K562 (cell line): Measurements from ENCODE around the gene GPR32. TPM values are rescaled to one million over a fixed set of nuclear protein-coding genes. Genes with fewer than 3 reads are reported as not detected.

Source experiments
- CBFA2T2 ChIP-seq: fragments of 450-650 bp; conservative IDR thresholded peaks from 2 replicates; pipeline ENCODE4 v1.6.1; 2017; ENCODE audit warnings: mild to moderate bottlenecking
- CBX2 ChIP-seq: fragments of 200-600 bp; sonication (generic); IDR thresholded peaks from one replicate; pipeline ENCODE4 v1.6.1; 2012; ENCODE audit warnings: mild to moderate bottlenecking, low read length, inconsistent platforms; ENCODE audit not compliant: insufficient read depth, poor library complexity, severe bottlenecking
- CHD1 ChIP-seq: fragments of 200-600 bp; sonication (generic); IDR thresholded peaks from one replicate; pipeline ENCODE4 v1.6.1; 2012; ENCODE audit warnings: mild to moderate bottlenecking, moderate library complexity, low read length, inconsistent platforms
- DACH1 ChIP-seq: fragments of 450-650 bp; IDR thresholded peaks from 2 replicates; pipeline ENCODE4 v1.6.1; 2018; ENCODE audit not compliant: partially characterized antibody
- FOXK1 ChIP-seq: sonication (generic); formaldehyde crosslinking; IDR thresholded peaks from 2 replicates; pipeline ENCODE4 v1.8.0; 2022; ENCODE audit warnings: missing genetic modification reagents, mild to moderate bottlenecking, borderline replicate concordance
- GTF2E2 ChIP-seq: fragments of 200-800 bp; sonication (Bioruptor generic); IDR thresholded peaks from 2 replicates; pipeline ENCODE4 v1.6.1; 2016; ENCODE audit warnings: missing genetic modification characterization, missing compliant biosample characterization
- HNRNPL ChIP-seq: fragments of 200-400 bp; formaldehyde crosslinking; IDR thresholded peaks from 2 replicates; pipeline ENCODE4 v1.6.1; 2017; ENCODE audit warnings: low read depth, mild to moderate bottlenecking, low read length
- HOXB6 ChIP-seq: fragments of 250-450 bp; sonication (Bioruptor Pico); IDR thresholded peaks from 2 replicates; pipeline ENCODE4 v1.5.1; 2022; ENCODE audit warnings: mild to moderate bottlenecking, borderline replicate concordance
- MGA ChIP-seq: fragments of 450-650 bp; IDR thresholded peaks from 2 replicates; pipeline ENCODE4 v1.6.1; 2016; ENCODE audit warnings: mild to moderate bottlenecking, moderate library complexity
- MTA1 ChIP-seq: fragments of 450-650 bp; IDR thresholded peaks from 2 replicates; pipeline ENCODE4 v1.6.1; 2017; ENCODE audit warnings: borderline replicate concordance
- SMAD3 ChIP-seq: fragments of 450-650 bp; formaldehyde crosslinking; conservative IDR thresholded peaks from 2 replicates; pipeline ENCODE4 v1.4.0; 2020; ENCODE audit warnings: mild to moderate bottlenecking
- SNIP1 ChIP-seq: fragments of 450-650 bp; IDR thresholded peaks from 2 replicates; pipeline ENCODE4 v1.7.1; 2017; ENCODE audit warnings: low read depth, mild to moderate bottlenecking
- ZNF507 ChIP-seq: conservative IDR thresholded peaks from 2 replicates; pipeline ENCODE4 v1.6.1; 2017; ENCODE audit warnings: missing genetic modification characterization, missing compliant biosample characterization
- ZNF584 ChIP-seq: fragments of 200-800 bp; sonication (Bioruptor generic); IDR thresholded peaks from 2 replicates; pipeline ENCODE4 v1.6.1; 2016; ENCODE audit warnings: low read depth, mild to moderate bottlenecking, missing genetic modification characterization, missing compliant biosample characterization
- polyA plus RNA-seq, 8 experiments: library from polyadenylated mRNA; depleted of rRNA in 4 of 8; stranded (reverse) in 5 of 8; unstranded in 3 of 8; fragments of >200 nt; fragmentation: Nextera tagmentation in 2 of 8; fragmentation: Illumina TruSeq in 1 of 8; extraction: Ambion mirVana in 2 of 8; extraction: Trizol in 1 of 8; gene quantifications; 2 replicates each; pipeline versions ENCODE4 v1.2.1 to v1.2.3, GENCODE V29; 2011 to 2014; ENCODE audit warnings: inconsistent platforms in 1 of 8, missing spikeins in 1 of 8
- total RNA-seq, 7 experiments: library from RNA; depleted of rRNA in 6 of 7; stranded (reverse); fragments of >200 nt in 6 of 7; fragmentation: Illumina TruSeq in 2 of 7; extraction: Trizol in 2 of 7; gene quantifications; 2 replicates each; pipeline versions ENCODE4 v1.2.1 to v1.2.3, GENCODE V29; 2011 to 2021; ENCODE audit warnings: low replicate concordance in 1 of 7
- TF ChIP-seq, protein P1 (sequence below): sonication (generic); formaldehyde crosslinking; IDR thresholded peaks from 2 replicates; pipeline ENCODE4 v1.8.0; 2022; ENCODE audit warnings: missing genetic modification reagents, mild to moderate bottlenecking, borderline replicate concordance
- TF ChIP-seq, protein P2 (sequence below): fragments of 450-650 bp; formaldehyde crosslinking; IDR thresholded peaks from 2 replicates; pipeline ENCODE4 v1.4.0; 2020; ENCODE audit warnings: mild to moderate bottlenecking

GPR32 gene
- total and polyA plus RNA-seq, 9 of the 15 experiments (the other 6 are each of a cell fraction or from before 2014, with no cell fraction given) = not detected

GRCh38 chr19:50728084-50728737, 42.1 kb upstream of the GPR32 start (continued):
- TF ChIP-seq MGA (peak; percentile 92), MTA1 (no peak), HOXB6 (CRISPR knock-in tag) (no peak), SNIP1 (no peak), CBFA2T2 (no peak), SMAD3 (CRISPR knock-in tag) (no peak), FOXK1 (CRISPR knock-in tag) (no peak), CHD1 (no peak), ZNF507 (tag) (no peak), GTF2E2 (no peak), DACH1 (no peak), ZNF584 (CRISPR knock-in tag) (0 out of 2 replicates have a peak, but pooled peaks have one; percentile 46), CBX2 (no peak), HNRNPL (no peak)
- TF ChIP-seq, protein P1, sequence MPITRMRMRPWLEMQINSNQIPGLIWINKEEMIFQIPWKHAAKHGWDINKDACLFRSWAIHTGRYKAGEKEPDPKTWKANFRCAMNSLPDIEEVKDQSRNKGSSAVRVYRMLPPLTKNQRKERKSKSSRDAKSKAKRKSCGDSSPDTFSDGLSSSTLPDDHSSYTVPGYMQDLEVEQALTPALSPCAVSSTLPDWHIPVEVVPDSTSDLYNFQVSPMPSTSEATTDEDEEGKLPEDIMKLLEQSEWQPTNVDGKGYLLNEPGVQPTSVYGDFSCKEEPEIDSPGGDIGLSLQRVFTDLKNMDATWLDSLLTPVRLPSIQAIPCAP (CRISPR knock-in tag) = no peak
- TF ChIP-seq, protein P2, sequence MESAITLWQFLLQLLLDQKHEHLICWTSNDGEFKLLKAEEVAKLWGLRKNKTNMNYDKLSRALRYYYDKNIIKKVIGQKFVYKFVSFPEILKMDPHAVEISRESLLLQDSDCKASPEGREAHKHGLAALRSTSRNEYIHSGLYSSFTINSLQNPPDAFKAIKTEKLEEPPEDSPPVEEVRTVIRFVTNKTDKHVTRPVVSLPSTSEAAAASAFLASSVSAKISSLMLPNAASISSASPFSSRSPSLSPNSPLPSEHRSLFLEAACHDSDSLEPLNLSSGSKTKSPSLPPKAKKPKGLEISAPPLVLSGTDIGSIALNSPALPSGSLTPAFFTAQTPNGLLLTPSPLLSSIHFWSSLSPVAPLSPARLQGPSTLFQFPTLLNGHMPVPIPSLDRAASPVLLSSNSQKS (CRISPR knock-in tag) = no peak
